KG1 (cell line): ENCODE results near the gene MLYCD.

Experiments used
- DNase-seq: peaks from one replicate; lab custom pipeline; 2025; lab: John Stamatoyannopoulos, UW

Gene MLYCD

GRCh38 chr16:83970430-83970815 is 71.5 kb downstream of the MLYCD start:
- no peak for DNase-seq

GRCh38 chr16:83971165-83972130 is 72.5 kb downstream of the MLYCD start:
- DNase-seq = no peak

GRCh38 chr16:83972256-83973008 is 73.5 kb downstream of the MLYCD start:
- DNase-seq = no peak

- no peak for DNase-seq
These were observed 74.2 kb downstream of the MLYCD start for GRCh38 chr16:83973077-83973476.

- no peak for DNase-seq
These were observed 74.9 kb downstream of the MLYCD start for GRCh38 chr16:83973581-83974385.

- DNase-seq = no peak
These were observed 75.6 kb downstream of the MLYCD start for GRCh38 chr16:83974475-83974874.

- DNase-seq = no peak
These were observed 76.8 kb downstream of the MLYCD start for GRCh38 chr16:83975590-83976260.
